Activated T-cell treated with anti-CD3 and anti-CD28 coated beads for 48 hours (primary cell): ENCODE data around the gene CDH3.
"Not testable (repeated sequence)": the region's sequence is repeated elsewhere in the genome, so short reads cannot be mapped to it uniquely, and the experiment has no call there.

ENCODE experiments used
- DNase-seq: peaks from one replicate; pipeline ENCODE4 v3.0.0-alpha.2; 2020; ENCODE audit warnings: low read depth

CDH3 gene

DNA sequence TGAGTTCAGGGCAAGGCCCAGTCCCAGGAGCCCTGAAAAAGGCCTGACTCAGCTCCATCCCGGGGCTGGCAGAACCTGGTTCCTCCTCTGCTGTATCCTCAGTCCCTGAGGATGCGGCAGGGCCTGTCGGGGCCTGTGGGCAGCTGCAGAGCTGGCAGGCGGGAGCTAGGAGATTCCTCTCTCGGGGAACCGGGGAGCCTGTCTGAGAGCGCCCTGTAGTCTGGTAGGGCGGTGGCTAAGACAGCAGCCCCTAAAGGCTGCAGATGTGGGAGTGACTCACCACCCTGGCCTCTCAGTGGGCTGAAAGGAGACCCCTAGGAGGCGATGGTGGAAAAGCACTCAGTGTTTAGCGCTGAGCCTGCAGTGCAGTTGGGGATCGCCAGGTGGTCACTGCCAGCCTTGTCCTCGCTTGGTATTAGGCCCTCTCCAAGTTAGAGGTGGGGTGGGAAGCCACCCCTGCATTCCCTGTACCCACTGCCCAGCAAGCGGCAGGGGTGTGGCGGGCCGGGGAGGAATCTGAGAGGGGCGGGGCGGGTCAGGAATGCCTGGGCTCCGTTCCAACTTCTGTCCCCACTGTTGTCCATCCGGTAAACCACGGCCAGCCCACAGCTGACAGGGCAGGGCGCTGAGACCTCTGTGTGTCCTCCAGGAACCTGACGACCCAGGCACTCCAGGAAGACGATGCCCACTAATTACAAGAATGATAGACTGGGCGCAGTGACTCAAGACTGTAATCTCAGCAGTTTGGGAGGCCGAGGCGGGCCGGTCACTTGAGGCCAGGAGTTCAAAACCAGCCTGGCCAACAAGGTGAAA, 62.4 kb downstream of the CDH3 start:
- DNase-seq, result no peak

DNA sequence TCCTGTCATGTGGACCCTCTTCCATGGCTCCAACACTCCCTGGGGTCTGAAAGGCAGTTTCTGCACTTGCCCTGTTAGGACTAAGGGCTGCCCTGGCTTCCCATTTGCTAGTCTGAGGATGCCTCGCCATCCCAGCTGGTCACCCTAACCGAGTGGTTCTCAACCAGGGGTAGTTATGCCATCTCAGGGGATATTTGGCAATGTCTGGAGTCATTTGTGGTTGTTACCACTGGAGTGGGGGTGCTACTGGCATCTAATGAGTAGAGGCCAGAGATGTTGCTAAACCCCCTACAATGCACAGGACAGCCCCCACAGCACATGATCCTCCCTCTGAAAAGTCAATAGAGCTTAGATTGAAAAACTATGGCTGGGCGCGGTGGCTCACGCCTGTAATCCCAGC, 65.1 kb downstream of the CDH3 start:
- DNase-seq, result no peak

DNA sequence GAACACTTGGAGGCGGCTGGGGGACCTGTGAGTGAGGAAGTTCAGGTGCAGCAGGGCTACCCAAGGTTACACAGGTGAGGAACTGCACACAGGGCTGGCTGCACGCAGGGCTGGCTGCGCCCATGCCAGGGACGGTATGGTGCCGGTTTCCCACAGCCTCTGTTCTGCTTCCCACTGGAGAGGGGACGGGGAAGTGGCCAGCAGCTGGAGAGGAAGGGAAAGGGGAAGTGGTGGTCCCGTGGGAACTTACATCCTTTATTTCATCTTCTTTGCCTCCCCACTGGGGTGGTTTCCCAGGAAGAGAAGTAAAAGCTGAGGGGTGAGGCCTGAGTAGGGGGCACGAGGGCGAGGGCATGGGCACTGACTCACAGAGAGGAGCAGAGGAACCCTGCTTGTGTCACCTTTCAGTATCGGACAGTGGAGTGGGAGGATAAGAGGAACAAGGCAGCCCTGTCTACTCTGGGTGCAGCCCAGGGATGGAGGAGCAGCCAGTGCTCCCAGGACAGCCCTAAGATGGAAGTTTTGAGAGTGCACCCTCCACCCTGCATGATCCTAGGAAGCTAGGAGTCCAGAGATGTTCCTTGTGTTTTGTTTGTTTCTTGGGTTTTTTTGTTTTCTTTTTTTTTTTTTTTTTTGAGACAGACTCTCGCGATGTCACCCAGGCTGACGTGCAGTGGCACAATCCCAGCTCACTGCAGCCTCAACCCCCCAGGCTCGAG, 66.5 kb downstream of the CDH3 start:
- DNase-seq, result no peak

DNA sequence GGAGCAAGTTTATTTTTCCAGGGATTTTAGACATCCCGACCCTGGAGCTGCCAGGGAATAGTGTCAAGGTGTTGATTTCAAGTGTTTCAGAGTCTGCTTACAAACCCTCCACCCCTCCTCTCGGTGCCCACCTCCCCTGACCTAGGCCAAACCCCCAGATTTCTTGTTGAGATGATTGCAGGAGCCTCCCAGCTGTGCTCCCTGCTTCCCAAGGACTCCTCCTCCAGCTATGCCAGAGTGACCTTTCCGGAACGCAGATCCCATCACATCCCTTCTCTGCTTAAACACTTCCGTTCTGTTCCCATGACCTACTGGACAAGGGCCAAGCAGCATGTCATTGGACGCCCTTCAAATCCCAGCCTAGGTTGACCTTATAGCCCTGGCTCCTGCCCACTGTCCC, 68.3 kb downstream of the CDH3 start:
- DNase-seq, result no peak

DNA sequence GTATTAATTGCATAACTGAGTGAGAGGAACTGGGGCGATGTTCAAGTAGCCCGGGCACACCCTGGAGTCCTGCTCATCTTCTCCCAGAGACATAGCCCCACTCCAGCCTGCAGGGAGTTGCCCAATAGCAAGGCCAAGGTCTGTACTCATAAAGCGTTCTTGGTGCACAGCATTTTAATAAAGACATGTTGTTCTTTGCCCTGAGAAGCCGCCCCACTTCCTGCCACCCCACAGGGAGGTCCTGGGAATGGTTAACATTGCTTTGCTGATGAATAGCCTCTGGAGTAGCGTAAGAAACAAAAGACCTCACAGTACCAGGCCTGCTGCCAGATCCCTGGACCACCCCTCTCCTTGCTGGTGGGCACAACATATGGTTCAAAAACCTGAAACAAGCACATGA, 70.4 kb downstream of the CDH3 start:
- no peak for DNase-seq

DNA sequence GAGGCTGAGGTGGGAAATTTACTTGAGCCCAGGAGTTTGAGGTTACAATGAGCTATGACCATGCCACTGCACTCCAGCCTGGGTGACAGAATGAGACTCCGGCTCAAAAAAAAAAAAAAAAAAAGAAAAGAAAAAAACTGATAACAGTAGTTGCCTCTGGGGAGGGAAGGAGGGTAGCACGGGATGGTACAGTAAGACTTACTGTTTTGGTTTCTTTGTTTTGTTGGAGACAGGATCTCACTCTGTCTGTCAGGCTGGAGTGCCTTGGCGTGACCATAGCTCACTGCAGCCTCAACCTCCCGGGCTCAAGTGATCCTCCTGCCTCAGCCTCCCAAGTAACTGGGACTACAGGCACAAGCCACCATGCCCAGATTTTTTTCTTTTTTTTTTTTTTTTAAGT, 71.4 kb downstream of the CDH3 start:
- DNase-seq, result not testable (repeated sequence)

DNA sequence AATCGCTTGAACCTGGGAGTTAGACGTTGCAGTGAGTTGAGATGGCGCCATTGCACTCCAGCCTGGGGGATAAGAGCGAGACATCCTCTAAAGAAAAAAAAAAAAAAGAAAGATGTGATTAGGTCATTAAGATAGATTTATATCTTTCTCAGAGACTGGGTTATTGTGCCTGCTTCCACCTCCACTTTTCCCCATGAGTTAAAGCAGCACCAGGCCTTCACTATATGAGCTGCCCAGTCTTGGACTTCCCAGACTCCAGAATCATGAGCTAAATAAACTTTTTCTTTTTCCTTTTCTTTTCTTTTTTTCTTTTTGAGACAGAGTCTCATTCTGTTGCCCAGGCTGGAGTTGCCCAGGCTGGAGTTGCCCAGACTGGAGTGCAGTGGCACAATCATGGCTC, 72.6 kb downstream of the CDH3 start:
- no peak for DNase-seq

DNA sequence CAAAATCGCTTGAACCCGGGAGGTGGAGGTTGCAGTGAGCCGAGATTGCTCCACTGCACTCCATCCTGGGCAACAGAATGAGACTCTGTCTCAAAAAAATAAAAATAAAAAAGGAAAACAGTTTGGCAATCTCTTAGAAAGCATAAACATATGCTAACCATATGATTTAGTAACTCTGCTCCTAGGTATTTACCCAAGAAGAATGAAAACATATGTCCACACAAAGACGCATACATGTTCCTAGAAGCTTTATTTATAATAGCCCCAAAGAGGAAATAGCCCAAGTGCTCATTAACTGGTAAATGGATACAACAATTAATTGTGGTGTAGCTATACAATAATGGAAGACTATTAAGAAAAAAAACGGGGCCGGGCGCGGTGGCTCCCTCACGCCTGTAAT, 73.5 kb downstream of the CDH3 start:
- no peak for DNase-seq

DNA sequence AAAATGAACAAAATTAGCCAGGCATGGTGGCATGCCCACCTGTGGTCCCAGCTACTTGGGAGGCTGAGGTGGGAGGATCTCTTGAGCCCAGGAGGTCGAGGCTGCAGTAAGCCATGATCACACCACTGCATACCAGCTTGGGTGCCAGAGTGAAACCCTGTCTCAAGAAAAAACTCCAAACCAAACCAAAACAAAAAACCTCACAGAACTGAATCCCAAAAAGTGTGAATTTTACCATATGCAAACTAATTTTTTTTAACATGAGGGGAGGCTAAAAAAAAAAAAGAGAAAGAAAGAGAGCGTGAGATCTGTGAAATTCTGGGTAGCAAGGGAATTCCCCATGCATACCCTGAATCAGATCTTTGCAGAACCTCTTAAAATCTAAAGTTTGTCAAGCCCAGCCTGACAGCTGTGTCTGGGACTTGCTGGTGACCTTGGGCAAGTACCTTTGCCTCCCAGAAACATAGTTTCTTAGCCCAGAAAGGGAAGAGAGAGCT, 74.9 kb downstream of the CDH3 start:
- DNase-seq, result no peak

DNA sequence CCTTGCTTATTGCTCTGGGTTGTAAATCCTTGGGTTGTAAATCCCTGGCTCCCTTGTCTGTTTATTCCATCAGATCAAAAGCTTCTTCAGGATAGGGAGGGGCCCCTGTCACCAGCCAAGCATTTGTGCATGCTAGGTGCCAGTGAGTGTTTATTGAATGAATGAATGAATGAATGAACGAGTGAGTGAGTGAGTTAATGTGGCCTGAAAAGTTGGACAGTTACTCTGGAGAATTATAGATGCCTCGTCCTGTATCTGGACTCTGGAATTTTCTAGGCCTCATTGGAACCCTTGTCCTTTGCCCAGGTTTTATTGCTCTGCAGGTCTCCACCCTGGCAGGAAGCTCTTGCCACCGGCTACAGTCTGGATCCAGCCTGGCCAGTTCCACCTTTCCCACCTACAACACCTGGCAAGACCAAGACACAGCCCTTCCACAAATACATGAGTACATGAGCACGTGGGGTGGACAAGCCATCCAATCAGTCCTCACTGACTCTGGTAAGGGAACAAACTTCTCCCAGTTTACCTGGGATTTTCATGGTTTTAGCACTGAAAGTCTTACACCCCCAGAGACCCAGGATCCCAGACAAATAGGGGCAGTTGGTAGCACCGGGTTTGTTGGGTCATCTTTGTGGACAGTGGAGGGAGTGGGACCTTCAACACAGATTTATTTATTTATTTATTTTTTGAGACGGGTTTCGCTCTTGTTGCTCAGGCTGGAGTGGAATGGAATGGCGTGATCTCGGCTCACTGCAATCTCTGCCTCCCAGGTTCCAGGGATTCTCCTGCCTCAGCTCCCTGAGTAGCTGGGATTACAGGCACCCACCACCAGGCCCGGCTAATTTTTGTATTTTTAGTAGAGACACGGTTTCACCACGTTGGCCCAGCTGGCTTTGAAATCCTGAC, 77.3 kb downstream of the CDH3 start:
- DNase-seq, result no peak

DNA sequence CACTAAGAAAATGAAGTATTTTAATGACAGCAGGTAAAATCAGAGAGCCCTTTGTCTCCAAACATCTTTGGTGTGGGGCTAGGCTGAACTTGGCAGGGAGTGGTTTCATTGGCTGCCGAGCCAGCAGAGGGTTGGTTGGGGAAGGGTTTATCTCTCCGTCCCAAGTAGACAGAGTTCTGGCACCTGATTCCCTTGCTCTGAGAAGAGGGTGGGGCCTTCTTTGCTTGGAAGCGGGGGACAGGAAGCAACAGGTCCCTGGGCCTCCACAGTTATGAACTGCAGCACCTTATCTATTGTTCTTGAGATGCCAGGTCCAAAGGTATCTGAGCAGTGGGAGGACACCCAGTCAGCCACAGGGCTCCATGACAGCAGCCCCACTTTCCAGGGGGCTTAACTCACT, 79.7 kb downstream of the CDH3 start:
- no peak for DNase-seq

DNA sequence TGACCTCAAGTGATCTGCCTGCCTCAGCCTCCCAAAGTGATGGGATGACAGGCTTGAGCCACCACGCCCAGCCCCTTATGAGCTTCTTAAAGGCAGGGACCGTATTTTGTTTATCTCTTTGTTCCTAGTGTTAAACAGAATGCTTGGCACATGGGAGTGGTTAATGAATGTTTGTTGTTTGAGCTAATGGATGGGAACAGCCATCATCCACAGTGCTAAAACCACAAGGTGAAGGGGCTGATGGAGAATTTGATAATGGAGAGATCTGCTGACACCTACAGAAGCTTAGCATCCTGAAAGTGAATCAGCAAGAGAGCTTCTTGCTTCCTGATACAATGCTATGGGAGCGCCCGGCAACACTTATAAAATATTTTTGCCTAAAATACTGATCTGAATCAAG, 83.4 kb downstream of the CDH3 start:
- no peak for DNase-seq

DNA sequence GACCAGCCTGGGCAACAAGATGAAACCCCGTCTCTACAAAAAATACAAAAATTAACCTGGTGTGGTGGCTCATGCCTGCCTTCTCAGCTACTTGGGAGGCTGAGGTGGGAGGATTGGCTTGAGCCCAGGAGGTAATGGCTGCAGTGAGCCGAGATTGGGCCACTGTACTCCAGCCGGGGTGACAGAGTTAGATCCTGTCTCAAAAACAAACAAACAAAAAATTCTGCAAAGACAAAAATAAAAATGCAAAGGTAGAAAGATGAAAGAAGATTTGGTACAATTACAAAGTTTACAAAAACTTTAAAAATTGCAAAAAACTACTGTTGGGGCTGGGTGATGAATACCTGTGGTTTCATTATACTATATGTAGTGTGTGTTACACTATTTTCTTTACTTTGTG, 86.5 kb downstream of the CDH3 start:
- DNase-seq, result no peak

DNA sequence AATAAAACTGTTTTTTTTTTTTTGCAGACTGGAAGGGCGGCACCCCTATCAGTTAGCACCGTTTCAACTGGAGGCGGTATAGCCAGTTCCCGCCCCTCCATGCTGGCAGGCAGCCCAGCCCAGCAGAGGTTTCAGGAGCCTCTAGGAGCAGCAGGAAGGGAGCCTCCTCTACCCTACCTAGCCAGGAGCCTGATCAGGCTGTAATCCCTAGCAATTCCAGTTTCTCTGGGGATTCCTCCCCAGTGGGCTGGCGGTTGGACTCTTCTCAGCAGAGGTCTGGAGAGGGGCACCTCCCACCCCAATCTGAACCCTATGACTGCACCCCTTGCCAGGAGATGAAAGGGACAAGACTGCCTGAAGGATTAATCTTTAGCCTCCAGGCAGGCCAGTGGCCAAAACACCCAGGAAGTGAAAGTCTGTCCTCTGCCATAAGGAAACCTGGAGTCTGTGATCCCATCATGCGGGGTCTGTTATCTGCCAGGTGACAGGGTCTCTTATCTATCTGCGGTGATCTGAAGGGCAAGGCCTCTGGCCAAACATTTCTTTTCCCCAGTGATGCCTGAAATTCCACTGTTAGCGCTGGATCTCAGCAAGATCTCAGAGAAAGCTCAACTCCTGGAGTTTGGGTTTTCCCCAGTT, 87.1 kb downstream of the CDH3 start:
- no peak for DNase-seq

DNA sequence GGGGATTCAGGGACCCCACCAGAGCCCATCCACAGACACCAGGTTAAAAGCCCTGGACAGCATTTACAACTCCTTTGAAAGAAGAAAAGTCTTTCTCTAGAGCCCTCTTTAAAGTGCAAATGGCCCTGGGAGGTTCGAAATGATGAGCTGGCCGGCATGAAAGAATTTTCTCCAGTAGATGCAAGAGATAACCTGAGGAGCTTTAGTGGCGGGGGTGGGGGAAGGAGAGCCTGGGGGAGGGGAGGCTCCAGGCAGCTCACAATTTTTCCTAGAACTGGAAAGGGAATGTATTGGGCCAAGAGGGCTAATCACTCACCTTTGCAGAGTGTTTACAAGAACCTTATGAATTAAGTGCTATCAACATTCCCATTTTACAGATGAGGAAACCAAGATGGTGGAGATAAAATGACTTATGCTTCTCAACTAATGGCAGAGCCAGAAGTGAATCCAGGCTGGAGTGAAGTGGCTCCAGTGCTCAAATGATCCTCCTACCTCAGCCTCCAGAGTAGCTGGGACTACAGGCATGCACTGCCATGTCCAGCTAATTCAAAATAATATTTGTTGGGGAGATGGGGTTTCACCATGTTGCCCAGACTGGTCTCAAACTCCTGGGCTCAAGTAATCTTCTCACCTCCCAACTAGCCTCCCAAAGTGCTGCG, 87.8 kb downstream of the CDH3 start:
- no peak for DNase-seq

DNA sequence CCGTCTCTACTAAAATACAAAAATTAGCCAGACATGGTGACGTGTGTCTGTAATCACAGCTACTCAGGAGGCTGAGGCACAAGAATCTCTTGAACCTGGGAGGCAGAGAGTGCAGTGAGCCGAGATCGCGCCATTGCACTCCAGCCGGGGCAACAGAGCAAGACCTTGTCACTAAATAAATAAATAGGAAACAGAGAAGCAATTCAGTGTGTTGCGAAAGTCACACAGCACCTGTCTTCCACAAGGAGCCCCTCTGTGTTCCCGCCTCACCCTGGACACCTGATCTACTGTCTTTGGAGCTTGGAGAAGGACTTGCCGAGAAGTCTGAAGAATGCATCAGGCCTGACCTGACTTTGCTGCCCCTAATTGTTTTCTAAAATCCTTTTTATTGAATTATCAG, 88.5 kb downstream of the CDH3 start:
- no peak for DNase-seq

DNA sequence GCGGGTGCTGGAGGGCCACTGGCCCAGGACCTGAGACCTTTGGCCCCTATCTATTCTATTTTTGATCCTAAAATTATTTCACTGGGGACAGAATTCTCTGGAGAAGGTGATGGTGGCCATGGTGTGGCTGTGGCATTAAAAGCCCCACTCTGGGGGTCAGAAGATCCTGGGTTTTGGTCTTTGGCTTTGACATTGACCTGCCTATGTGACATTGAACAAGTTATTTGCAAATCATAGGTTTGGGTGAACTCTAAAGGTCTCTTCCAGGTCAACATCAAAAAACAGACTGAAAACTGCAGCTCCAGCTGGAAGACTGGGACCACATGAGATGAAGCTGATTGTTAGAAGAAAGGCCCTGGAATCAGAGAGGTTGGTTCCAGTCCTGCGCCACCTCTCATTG, 89.7 kb downstream of the CDH3 start:
- DNase-seq, result no peak

DNA sequence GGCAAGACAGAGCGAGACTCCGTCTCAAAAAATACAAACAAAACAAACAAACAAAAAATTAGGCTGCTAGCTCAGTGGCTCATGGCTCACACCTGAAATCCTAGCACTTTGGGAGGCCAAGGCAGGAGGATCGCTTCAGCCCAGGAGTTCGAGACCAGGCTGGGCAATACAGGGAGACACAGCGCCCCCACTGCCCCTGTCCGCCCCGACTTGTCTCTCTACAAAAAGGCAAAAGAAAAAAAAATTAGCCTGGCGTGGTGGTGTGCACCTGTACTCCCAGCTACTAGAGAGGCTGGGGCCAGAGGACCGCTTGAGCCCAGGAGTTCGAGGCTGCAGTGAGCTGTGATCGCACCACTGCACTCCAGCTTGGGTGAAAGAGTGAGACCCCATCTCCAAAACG, 91.5 kb downstream of the CDH3 start:
- DNase-seq, result no peak

DNA sequence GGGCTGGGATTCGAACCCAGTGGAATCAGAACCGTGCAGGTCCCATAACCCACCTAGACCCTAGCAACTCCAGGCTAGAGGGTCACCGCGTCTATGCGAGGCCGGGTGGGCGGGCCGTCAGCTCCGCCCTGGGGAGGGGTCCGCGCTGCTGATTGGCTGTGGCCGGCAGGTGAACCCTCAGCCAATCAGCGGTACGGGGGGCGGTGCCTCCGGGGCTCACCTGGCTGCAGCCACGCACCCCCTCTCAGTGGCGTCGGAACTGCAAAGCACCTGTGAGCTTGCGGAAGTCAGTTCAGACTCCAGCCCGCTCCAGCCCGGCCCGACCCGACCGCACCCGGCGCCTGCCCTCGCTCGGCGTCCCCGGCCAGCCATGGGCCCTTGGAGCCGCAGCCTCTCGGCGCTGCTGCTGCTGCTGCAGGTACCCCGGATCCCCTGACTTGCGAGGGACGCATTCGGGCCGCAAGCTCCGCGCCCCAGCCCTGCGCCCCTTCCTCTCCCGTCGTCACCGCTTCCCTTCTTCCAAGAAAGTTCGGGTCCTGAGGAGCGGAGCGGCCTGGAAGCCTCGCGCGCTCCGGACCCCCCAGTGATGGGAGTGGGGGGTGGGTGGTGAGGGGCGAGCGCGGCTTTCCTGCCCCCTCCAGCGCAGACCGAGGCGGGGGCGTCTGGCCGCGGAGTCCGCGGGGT, 92.1 kb downstream of the CDH3 start, which contains the start of gene CDH1:
Gene CDH1, plus strand, starts transcription at position 247 of the 684 bp plus-strand sequence. Its CDS starts 124 bp downstream, at position 371.
- no peak for DNase-seq

DNA sequence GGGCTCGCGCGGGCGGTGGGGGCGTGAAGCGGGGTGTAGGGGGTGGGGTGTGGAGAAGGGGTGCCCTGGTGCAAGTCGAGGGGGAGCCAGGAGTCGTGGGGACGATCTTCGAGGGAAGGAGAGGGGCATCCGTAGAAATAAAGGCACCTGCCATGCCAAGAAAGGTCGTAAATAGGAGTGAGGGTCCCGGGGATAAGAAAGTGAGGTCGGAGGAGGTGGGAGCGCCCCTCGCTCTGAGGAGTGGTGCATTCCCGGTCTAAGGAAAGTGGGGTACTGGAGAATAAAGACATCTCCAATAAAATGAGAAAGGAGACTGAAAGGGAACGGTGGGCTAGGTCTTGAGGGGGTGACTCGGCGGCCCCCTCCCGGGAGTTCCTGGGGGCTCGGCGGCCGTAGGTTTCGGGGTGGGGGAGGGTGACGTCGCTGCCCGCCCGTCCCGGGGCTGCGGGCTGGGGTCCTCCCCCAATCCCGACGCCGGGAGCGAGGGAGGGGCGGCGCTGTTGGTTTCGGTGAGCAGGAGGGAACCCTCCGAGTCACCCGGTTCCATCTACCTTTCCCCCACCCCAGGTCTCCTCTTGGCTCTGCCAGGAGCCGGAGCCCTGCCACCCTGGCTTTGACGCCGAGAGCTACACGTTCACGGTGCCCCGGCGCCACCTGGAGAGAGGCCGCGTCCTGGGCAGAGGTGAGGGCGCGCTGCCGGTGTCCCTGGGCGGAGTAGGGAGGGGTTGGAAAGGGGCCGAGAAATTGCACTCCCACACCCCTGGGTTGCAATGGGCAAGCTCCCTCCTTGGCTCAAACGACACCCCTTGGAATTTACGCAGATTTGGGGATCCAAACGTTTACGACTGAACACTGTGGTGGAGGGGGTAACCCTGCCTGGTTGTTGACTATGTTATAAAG, 92.9 kb downstream of the CDH3 start:
- no peak for DNase-seq
